ENCODE measurements around the gene TMEM201. TPM values are rescaled to one million over a fixed set of nuclear protein-coding genes. Genes with fewer than 3 reads are reported as not detected.

The TMEM201 gene
- total RNA-seq, result 8.2 and 9.4 TPM in 2 replicates

DNA sequence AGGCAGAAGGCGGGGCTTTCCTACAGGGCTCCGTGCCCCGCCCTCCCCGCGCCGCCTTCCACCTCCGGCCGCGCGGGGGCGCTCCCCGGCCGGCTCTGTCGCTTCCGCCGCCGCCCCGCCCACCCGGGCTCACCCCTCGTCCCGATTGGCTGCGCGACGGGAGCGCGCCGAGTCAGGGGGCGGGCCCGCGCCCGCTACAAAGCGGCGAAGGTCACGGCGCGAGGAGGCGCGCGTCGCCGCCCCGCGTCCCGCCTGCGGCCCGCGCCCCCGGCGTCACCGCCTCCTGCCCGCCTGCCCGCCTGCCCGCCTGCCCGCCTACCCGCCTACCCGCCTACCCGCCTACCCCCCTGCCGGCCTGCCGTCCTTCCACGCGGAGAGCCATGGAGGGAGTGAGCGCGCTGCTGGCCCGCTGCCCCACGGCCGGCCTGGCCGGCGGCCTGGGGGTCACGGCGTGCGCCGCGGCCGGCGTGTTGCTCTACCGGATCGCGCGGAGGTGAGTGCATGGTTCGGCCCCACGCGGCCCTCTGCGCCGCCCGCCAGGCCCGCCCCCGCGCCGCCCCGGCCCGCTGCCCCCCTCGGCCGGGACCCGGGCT is at the start of gene TMEM201:
TSS of gene TMEM201 (plus strand) at position 361 of the 593 bp plus-strand sequence. CDS start at position 381, 20 bp downstream.

DNA sequence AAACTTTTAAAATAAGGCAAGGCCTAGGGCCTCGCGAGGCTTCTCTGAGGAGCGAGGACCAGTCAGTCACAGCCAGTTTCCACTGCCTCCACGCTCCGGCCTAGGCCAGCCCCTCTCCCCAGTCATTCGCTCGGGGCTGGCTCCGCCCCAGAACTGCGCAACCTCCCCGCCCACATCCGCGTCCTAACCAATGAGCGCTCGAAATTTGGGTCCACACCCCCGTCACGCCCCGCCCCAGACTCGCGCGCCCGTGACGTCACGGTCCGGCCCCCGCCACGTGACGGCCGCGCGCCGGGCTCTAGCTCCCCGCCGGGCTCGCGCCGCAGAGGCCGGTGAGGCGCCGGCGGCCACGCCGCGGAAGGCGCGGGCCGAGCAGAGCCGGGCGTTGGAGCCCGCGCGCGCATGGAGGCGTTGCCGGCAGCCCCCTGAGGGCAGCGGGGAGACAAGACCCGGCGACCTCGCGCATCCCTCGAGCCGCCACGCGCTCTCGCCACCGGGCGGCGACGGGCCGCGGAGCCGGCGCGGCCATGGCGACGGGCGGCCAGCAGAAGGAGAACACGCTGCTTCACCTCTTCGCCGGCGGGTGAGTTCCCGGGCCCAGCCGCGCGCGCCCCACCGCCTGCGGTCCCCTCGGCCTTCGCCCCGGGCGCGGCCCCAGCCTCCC is 49.4 kb upstream of the TMEM201 start, which contains the start of gene SLC25A33:
TSS of gene SLC25A33 (plus strand) at position 301 of the 664 bp plus-strand sequence. CDS start at position 528, 227 bp downstream.

DNA sequence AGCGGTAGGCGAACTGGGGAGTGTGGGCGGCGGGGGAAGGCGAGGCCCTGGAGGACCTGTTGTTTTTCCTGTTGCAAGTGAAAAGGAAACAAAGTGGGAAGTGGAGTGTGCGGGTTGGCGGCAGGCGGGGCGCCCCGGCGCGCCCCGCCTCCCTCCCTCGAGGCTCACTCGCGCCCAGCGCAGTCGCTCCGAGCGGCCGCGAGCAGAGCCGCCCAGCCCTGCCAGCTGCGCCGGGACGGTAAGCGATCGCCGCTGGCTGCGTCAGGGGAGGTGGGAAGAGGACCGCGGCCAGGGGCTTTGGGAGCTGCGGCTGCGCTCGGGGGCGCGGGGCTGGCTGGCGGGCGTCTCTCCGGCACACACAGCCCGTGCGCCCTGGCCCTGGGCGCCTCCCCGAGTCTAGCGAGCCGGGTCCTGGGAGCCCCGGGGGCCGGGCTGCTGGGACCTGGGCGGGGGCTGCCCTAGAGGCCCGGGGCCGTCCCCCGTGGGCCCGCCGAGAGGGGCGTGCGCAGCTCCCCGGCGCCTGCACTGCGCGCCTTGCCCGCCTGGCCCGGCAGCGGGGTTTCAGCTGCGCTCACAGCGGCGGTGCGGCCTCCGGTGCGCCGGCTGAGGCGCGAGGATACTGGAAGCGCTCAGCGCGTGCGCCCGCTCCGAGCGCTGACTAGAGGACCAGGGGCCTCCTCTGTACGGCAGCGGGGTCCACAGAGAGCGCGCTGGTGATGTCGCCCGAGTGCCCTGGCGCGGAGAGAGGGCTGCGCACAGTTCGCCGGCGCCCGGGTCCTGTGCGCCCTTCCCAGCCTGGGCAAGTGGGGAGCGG is 63.1 kb downstream of the TMEM201 start, which contains the start of gene PIK3CD:
TSS of gene PIK3CD (plus strand) at position 167 of the 814 bp plus-strand sequence. CDS start 58,725 bp downstream, outside the sequence.

Other genes with a start within 250 kb of the TMEM201 start
- gene SLC25A33, start 49.4 kb upstream of the TMEM201 start, total RNA-seq, result 4.6 and 6.7 TPM in 2 replicates
- 6.8 and 20.3 TPM in 2 replicates for gene PIK3CD, start 62.8 kb downstream of the TMEM201 start, total RNA-seq
- gene CLSTN1, start 235.1 kb downstream of the TMEM201 start, total RNA-seq, result 73.6 and 81.2 TPM in 2 replicates

Data from epithelial cell of alveolus of lung (primary cell).